ENCODE data around the gene PLA2G4E.

The PLA2G4E gene

GRCh38 chr15:41972253-41973242 lies 48.3 kb downstream of the PLA2G4E start, which contains the start of gene EHD4:
EHD4 (minus strand) TSS chr15:41972557; CDS start chr15:41972494, 63 bp downstream.
- DNase-seq: peak; percentile 100

GRCh38 chr15:41971895-41972252 lies 49.0 kb downstream of the PLA2G4E start:
- no peak for DNase-seq

- DNase-seq: peak; percentile 61
Measured at GRCh38 chr15:41971089-41971894, 49.5 kb downstream of the PLA2G4E start.

GRCh38 chr15:41970456-41970855 lies 50.4 kb downstream of the PLA2G4E start:
- DNase-seq: no peak

GRCh38 chr15:41969851-41970431 lies 50.9 kb downstream of the PLA2G4E start:
- DNase-seq: no peak

GRCh38 chr15:41968701-41969100 lies 52.1 kb downstream of the PLA2G4E start:
- no peak for DNase-seq

GRCh38 chr15:41967506-41968206 lies 53.2 kb downstream of the PLA2G4E start:
- DNase-seq: peak; percentile 54

GRCh38 chr15:41966920-41967465 lies 53.8 kb downstream of the PLA2G4E start:
- DNase-seq: no peak

GRCh38 chr15:41966414-41966812 lies 54.4 kb downstream of the PLA2G4E start:
- no peak for DNase-seq

- DNase-seq: no peak
Measured at GRCh38 chr15:41965441-41966413, 55.1 kb downstream of the PLA2G4E start.

- no peak for DNase-seq
Measured at GRCh38 chr15:41961595-41962202, 59.1 kb downstream of the PLA2G4E start.

- DNase-seq: peak; percentile 64
Measured at GRCh38 chr15:41961001-41961518, 59.8 kb downstream of the PLA2G4E start.

- DNase-seq: no peak
Measured at GRCh38 chr15:41958002-41958420, 62.8 kb downstream of the PLA2G4E start.

GRCh38 chr15:41957021-41957897 lies 63.6 kb downstream of the PLA2G4E start:
- DNase-seq: no peak

GRCh38 chr15:41955807-41956525 lies 64.9 kb downstream of the PLA2G4E start:
- DNase-seq: no peak

- DNase-seq: no peak
Measured at GRCh38 chr15:41955100-41955499, 65.7 kb downstream of the PLA2G4E start.

GRCh38 chr15:41954036-41954435 lies 66.8 kb downstream of the PLA2G4E start:
- no peak for DNase-seq

- no peak for DNase-seq
Measured at GRCh38 chr15:41952013-41952563, 68.8 kb downstream of the PLA2G4E start.
